DND-41 (cell line): ENCODE data around the gene MAST2.

Experiments used
- ATAC-seq: fragments of 200-7000 bp; cut with Tn5 transposase; 3 replicates; pipeline ENCODE4 v1.9.1; 2021; ENCODE audit warnings: low read depth; ENCODE audit not compliant: insufficient read depth
- DNase-seq: peaks from one replicate; pipeline ENCODE4 v3.0.0-alpha.2; 2020
- H2AFZ ChIP-seq: 2 replicates; pipeline ENCODE4 v1.6.0; 2012; ENCODE audit warnings: low read depth, low read length
- H3K27ac ChIP-seq: 2 replicates; pipeline ENCODE4 v1.5.1; 2012; ENCODE audit warnings: low read length, inconsistent platforms
- H3K27me3 ChIP-seq: fragments of 200-600 bp; sonication (generic); 2 replicates; pipeline ENCODE4 v1.6.0; 2012; ENCODE audit warnings: low read length, mild to moderate bottlenecking, inconsistent platforms; ENCODE audit not compliant: insufficient read depth, poor library complexity
- H3K36me3 ChIP-seq: 2 replicates; pipeline ENCODE4 v1.5.1; 2012; ENCODE audit warnings: low read length, inconsistent platforms; ENCODE audit not compliant: insufficient read depth
- H3K4me1 ChIP-seq: 2 replicates; pipeline ENCODE4 v1.5.1; 2012; ENCODE audit warnings: mild to moderate bottlenecking, low read length; ENCODE audit not compliant: insufficient read depth
- H3K4me2 ChIP-seq: 2 replicates; pipeline ENCODE4 v1.6.0; 2012; ENCODE audit warnings: mild to moderate bottlenecking, moderate library complexity, low read length, inconsistent platforms; ENCODE audit not compliant: insufficient read depth
- H3K4me3 ChIP-seq, 2 experiments: fragments of 200-600 bp in 1 of 2; shearing (Covaris generic) in 1 of 2; 2 replicates each; pipeline ENCODE4 v1.5.1; 2012 to 2016; ENCODE audit warnings: inconsistent platforms in 2 of 2, low read length in 2 of 2, mild to moderate bottlenecking in 2 of 2, low read depth in 1 of 2, moderate library complexity in 1 of 2
- H3K79me2 ChIP-seq: 2 replicates; pipeline ENCODE4 v1.6.0; 2012; ENCODE audit warnings: low read length, inconsistent platforms; ENCODE audit not compliant: insufficient read depth
- H3K9ac ChIP-seq: 2 replicates; pipeline ENCODE4 v1.6.0; 2012; ENCODE audit warnings: low read depth, mild to moderate bottlenecking, inconsistent platforms, low read length, moderate library complexity
- H3K9me3 ChIP-seq: 2 replicates; pipeline ENCODE4 v1.5.1; 2012; ENCODE audit warnings: low read length, moderate library complexity, mild to moderate bottlenecking, inconsistent platforms; ENCODE audit not compliant: insufficient read depth, severe bottlenecking
- H4K20me1 ChIP-seq: 2 replicates; pipeline ENCODE4 v1.6.0; 2012; ENCODE audit warnings: low read length; ENCODE audit not compliant: insufficient read depth
- EZH2 ChIP-seq: IDR thresholded peaks from 3 replicates; pipeline ENCODE4 v1.6.1; 2012; ENCODE audit warnings: borderline replicate concordance, low read depth, mild to moderate bottlenecking, moderate library complexity, low read length, inconsistent platforms; ENCODE audit not compliant: severe bottlenecking
- TF ChIP-seq, protein P1 (sequence below): IDR thresholded peaks from 2 replicates; pipeline ENCODE4 v1.5.1; 2012; ENCODE audit warnings: borderline replicate concordance, low read length, moderate library complexity, mild to moderate bottlenecking; ENCODE audit not compliant: poor library complexity, severe bottlenecking; ENCODE audit errors: extremely low read depth

MAST2 gene

DNA sequence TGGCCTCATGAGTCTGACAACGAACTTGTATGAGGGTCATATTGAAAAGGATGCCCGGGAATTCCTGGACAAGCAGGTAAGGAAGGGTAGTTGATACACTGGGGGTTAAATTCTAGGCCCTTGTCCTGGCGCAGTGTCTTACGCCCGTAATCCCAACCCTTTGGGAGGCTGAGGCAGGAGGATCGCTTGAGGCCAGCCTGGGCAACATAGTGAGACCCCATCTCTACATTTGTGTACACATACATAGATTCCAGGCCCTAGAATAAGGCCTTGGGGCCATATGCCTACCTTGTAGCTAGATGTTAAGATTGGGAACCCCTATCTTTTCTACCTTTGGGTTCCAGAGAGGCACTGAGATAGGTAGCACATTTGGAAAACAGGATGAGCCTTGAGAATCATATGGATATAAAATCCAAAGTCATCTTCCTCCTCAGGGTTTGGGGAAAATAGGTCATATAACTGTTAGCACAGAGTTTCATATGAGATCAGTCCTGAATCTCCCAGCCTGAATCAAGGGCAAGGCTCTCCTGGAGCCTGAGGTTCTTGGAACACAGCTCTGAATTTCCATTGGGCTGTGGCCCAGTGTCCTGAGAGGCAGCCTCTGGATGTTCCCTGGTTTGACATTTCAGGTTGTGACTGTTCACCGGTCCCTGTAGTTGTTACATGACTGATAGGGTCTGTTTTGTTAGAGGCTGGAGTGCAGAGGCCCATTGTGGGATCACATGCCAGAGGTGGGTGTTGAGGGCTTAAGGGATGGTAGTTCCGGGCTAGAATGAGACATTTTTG lies 224.6 kb downstream of the MAST2 start:
- Histone ChIP-seq H3K27me3 (no peaks in the 10 kb centered on the region), H3K9ac (no peak overlapping the region), H3K4me3 (no peak overlapping the region), H2AFZ (no peak overlapping the region), H3K27ac (no peak overlapping the region), H3K4me2 (no peak overlapping the region), H3K4me1 (no peaks in the 10 kb centered on the region), H4K20me1 (no peaks in the 10 kb centered on the region), H3K9me3 (no peaks in the 10 kb centered on the region), H3K79me2 (no peaks in the 10 kb centered on the region), H3K36me3 (peaks cover 66% of the 10 kb centered on the region)
- DNase-seq, result no peak
- no peak for TF ChIP-seq EZH2
- TF ChIP-seq, protein P1, sequence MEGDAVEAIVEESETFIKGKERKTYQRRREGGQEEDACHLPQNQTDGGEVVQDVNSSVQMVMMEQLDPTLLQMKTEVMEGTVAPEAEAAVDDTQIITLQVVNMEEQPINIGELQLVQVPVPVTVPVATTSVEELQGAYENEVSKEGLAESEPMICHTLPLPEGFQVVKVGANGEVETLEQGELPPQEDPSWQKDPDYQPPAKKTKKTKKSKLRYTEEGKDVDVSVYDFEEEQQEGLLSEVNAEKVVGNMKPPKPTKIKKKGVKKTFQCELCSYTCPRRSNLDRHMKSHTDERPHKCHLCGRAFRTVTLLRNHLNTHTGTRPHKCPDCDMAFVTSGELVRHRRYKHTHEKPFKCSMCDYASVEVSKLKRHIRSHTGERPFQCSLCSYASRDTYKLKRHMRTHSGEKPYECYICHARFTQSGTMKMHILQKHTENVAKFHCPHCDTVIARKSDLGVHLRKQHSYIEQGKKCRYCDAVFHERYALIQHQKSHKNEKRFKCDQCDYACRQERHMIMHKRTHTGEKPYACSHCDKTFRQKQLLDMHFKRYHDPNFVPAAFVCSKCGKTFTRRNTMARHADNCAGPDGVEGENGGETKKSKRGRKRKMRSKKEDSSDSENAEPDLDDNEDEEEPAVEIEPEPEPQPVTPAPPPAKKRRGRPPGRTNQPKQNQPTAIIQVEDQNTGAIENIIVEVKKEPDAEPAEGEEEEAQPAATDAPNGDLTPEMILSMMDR, result no peak
- no peak for ATAC-seq

DNA sequence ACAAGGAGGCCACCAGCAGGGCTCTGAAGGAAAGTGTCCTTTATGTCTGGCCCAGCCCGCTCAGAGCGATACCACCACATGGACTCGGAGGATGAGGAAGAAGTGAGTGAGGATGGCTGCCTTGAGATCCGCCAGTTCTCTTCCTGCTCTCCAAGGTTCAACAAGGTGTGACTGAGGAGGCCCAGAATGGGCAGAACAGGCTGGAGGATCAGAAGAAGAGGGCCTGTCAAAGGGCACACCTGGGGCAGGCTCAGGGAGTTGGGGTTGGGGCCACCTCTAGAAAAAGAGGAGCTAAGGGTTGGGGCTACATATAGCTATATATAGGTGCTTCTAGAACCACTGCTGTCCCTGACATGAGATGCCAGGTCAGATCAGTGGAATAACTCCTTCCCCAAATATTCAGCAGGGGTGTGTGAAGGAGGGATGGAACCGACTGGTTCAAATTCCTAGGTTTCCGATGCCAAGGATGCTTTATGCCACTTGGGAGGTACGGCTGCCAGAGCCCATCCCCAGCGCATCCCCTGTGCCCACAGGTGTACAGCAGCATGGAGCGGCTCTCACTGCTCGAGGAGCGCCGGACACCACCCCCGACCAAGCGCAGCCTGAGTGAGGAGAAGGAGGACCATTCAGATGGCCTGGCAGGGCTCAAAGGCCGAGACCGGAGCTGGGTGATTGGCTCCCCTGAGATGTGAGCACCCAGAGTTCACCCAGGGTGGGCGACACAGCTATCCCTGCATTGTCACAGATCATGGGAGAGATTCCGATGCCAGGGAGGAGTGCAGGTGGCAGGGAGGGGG lies 226.9 kb downstream of the MAST2 start:
- no peak for ATAC-seq
- peaks cover 68% of the 10 kb centered on the region for H3K36me3 ChIP-seq
- no peaks in the 10 kb centered on the region for H3K4me1 ChIP-seq
- H3K27me3 ChIP-seq, result no peaks in the 10 kb centered on the region
- DNase-seq, result no peak
- H2AFZ ChIP-seq, result no peak overlapping the region
- no peak overlapping the region for H3K4me2 ChIP-seq
- no peak for TF ChIP-seq EZH2
- TF ChIP-seq, protein P1, result no peak
- no peaks in the 10 kb centered on the region for H3K9me3 ChIP-seq
- no peaks in the 10 kb centered on the region for H3K79me2 ChIP-seq
- no peak overlapping the region for H3K4me3 ChIP-seq
- H3K9ac ChIP-seq, result no peak overlapping the region
- H4K20me1 ChIP-seq, result no peaks in the 10 kb centered on the region
- no peak overlapping the region for H3K27ac ChIP-seq

DNA sequence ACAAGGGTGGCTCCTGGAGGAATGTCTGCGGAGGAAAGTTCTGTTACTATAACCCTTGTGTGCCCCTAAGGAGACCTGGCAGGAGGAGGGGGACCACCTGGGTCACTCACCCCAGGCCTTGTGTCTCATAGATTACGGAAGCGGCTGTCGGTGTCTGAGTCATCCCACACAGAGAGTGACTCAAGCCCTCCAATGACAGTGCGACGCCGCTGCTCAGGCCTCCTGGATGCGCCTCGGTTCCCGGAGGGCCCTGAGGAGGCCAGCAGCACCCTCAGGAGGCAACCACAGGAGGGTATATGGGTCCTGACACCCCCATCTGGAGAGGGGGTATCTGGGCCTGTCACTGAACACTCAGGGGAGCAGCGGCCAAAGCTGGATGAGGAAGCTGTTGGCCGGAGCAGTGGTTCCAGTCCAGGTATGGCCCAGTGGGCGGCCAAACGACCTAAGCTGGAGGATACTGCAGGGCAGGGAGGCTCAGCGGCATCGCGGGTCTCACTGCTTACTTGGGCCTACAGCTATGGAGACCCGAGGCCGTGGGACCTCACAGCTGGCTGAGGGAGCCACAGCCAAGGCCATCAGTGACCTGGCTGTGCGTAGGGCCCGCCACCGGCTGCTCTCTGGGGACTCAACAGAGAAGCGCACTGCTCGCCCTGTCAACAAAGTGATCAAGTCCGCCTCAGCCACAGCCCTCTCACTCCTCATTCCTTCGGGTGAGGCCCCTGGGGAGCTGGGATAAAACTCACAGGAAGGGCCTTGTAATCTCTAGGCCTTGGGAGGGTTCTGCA lies 227.7 kb downstream of the MAST2 start:
- TF ChIP-seq, protein P1, result no peak
- TF ChIP-seq EZH2, result no peak
- Histone ChIP-seq H4K20me1 (no peaks in the 10 kb centered on the region), H3K9me3 (no peaks in the 10 kb centered on the region), H3K9ac (no peak overlapping the region), H2AFZ (no peak overlapping the region), H3K36me3 (peaks cover 71% of the 10 kb centered on the region), H3K4me1 (no peaks in the 10 kb centered on the region), H3K27ac (no peak overlapping the region), H3K4me3 (no peak overlapping the region), H3K4me2 (no peak overlapping the region), H3K27me3 (no peaks in the 10 kb centered on the region), H3K79me2 (no peaks in the 10 kb centered on the region)
- no peak for ATAC-seq
- DNase-seq, result no peak
